Right lobe of liver (tissue), 4 donors: Measurements from ENCODE around the gene LTBP1.

ENCODE experiments used
- POLR2A ChIP-seq: fragments of 450-650 bp; IDR thresholded peaks from one replicate; pipeline ENCODE4 v1.6.1; 2017; ENCODE audit warnings: antibody characterized with exemption, mild to moderate bottlenecking
- TF ChIP-seq, protein P1 (sequence below), 4 donors: fragments of 200-600 bp in 3 of 4; fragments of 450-650 bp in 1 of 4; IDR thresholded peaks; one replicate each; pipeline versions ENCODE4 v1.5.1 to v1.8.0; 2016 to 2022; ENCODE audit warnings: antibody characterized with exemption in 4 of 4, mild to moderate bottlenecking in 2 of 4
- donor health status: DM: no; HTN: no; CAD: no.
- donor health status: DM: no; HTN: no; CAD: no.
- donor health status: DM: no; HTN: yes; CAD: no.

DNA sequence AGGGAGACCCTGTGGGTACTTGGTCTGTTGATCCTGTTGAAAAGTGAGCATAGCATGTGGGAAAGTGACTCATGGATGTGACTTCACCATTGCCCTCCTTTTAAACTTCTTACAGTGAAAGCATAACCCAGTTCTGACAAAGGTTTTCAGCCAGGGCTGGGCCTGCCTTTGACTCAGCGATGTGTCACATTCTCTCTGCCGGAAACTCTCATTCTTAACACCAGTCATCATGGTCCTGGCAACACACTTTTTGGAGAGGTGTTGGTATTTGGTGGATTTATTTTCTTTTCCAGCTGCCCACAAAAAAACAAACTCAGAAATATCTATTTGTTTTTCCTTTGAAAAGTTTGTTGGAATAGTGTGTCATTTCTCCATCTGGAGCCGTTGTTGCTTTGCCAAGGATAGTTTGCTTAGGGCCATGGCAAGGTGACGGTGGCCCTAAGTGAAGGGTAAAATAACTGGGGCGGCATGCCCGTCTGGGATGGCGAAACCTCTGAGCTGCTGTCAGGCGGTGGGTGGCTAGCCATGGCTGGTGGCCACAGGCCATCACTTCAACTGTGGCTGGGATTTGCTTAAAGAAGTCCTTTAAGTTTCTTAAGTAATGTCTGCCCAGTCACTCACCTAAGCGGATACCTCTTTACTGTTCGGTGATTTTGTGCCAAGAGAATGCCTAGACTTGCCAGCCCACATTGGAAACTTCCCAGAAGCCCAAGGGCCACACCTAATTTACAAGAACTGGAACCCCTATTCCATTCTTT is 123.3 kb downstream of the LTBP1 start:
- TF ChIP-seq, protein P1, sequence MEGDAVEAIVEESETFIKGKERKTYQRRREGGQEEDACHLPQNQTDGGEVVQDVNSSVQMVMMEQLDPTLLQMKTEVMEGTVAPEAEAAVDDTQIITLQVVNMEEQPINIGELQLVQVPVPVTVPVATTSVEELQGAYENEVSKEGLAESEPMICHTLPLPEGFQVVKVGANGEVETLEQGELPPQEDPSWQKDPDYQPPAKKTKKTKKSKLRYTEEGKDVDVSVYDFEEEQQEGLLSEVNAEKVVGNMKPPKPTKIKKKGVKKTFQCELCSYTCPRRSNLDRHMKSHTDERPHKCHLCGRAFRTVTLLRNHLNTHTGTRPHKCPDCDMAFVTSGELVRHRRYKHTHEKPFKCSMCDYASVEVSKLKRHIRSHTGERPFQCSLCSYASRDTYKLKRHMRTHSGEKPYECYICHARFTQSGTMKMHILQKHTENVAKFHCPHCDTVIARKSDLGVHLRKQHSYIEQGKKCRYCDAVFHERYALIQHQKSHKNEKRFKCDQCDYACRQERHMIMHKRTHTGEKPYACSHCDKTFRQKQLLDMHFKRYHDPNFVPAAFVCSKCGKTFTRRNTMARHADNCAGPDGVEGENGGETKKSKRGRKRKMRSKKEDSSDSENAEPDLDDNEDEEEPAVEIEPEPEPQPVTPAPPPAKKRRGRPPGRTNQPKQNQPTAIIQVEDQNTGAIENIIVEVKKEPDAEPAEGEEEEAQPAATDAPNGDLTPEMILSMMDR (IDR thresholded peaks at IDR 0.05): no peak
- TF ChIP-seq POLR2A: no peak
